Vagina (tissue), 2 donors: ENCODE data around the gene CLDN24.

ENCODE experiments used
- POLR2A ChIP-seq, 2 donors: fragments of 450-650 bp; IDR thresholded peaks; one replicate each; pipeline ENCODE4 v1.6.1; 2017; ENCODE audit warnings: antibody characterized with exemption in 2 of 2, mild to moderate bottlenecking in 2 of 2, moderate library complexity in 2 of 2
- TF ChIP-seq, protein P1 (sequence below), 3 experiments: fragments of 450-650 bp in 2 of 3; fragments of 200-600 bp in 1 of 3; sonication (generic) in 1 of 3; IDR thresholded peaks; one replicate each; pipeline ENCODE4 v1.5.1; 2017 to 2019; ENCODE audit warnings: antibody characterized with exemption in 3 of 3, mild to moderate bottlenecking in 2 of 3, moderate library complexity in 2 of 3

DNA sequence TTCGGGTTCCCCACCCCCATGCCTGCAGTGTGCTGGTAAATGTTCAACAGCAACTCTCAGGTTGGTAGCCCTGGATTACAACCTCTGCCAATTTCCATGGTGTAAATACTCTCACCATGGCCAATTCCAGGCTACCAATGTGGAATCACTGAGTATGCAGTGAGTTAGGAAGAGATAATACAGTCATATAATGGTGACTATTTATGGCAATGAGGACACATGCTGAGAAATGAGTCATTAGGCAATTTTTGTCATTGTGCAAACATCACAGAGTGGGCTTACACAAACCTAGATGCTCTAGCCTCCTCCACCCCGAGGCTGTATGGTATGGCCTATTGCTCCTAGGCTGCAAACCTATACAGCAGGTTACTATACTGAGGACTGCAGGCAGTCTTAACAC, 4.6 kb upstream of the CLDN24 start:
- TF ChIP-seq, protein P1, sequence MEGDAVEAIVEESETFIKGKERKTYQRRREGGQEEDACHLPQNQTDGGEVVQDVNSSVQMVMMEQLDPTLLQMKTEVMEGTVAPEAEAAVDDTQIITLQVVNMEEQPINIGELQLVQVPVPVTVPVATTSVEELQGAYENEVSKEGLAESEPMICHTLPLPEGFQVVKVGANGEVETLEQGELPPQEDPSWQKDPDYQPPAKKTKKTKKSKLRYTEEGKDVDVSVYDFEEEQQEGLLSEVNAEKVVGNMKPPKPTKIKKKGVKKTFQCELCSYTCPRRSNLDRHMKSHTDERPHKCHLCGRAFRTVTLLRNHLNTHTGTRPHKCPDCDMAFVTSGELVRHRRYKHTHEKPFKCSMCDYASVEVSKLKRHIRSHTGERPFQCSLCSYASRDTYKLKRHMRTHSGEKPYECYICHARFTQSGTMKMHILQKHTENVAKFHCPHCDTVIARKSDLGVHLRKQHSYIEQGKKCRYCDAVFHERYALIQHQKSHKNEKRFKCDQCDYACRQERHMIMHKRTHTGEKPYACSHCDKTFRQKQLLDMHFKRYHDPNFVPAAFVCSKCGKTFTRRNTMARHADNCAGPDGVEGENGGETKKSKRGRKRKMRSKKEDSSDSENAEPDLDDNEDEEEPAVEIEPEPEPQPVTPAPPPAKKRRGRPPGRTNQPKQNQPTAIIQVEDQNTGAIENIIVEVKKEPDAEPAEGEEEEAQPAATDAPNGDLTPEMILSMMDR (IDR thresholded peaks at IDR 0.05): no peak
- no peak for TF ChIP-seq POLR2A (IDR thresholded peaks at IDR 0.05)
